GM19395 (cell line): ENCODE data around the gene PNLIP.

Experiments
- ATAC-seq: cut with Tn5 transposase; IDR thresholded peaks from one replicate; pipeline ENCODE4 v1.9.1; 2021; ENCODE audit warnings: mild to moderate bottlenecking, moderate library complexity; ENCODE audit not compliant: unreplicated experiment

The PNLIP gene

GRCh38 chr10:116613471-116613870 lies 67.7 kb downstream of the PNLIP start:
- no peak for ATAC-seq

- ATAC-seq, result no peak
Observed at GRCh38 chr10:116614796-116615195, 69.1 kb downstream of the PNLIP start.

GRCh38 chr10:116615199-116615776 lies 69.6 kb downstream of the PNLIP start:
- no peak for ATAC-seq
